GM19324 (cell line): Measurements from ENCODE around the gene HIVEP3.

Experiments used
- ATAC-seq: cut with Tn5 transposase; IDR thresholded peaks from one replicate; pipeline ENCODE4 v1.9.1; 2021; ENCODE audit warnings: mild to moderate bottlenecking, moderate library complexity; ENCODE audit not compliant: unreplicated experiment, low FRiP score

Gene HIVEP3

GRCh38 chr1:41740058-41740457 is 178.7 kb downstream of the HIVEP3 start:
- ATAC-seq = no peak

DNA sequence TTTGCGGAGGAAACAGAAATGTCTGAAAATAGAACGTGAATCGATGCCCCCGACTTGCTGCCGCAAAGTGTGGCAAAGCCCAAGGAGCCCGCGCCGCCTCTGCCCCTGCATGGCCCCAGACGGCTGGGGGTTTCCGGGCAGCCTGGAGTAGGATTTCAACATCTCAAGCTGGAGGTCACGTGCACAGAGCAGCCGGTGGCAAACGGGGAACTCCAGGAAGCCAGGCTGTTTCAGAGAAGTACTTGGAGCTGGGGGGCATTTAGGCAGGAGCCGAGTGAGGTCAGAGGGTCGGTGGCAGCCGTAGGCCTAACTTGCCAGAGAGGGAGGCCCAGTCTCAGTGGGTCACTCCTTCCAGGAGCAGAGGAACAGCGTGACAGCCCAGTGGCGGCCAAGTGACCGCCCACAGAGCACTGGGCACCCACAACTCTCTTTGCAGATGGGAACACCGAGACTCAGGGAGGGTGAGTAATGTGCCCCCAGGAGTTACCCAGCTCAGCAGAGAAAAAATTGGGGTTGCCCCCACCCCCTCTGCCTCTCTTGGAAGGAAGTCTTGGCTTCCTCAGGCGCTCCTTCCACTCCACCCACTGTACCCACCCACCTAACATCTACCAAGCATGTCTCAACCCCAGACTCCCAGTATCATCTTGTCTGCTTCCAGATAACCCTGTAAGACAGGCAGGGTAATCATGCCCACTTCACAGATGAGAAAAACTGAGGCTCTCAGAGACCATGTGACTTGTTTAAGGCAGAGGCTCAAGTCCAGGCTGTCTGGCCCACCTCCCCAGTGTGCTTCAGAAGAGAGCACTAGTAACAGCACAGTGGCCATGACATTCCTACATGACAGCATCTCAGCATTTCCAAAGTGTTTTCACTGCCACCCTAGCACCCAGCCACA is 179.4 kb downstream of the HIVEP3 start:
- ATAC-seq = no peak

DNA sequence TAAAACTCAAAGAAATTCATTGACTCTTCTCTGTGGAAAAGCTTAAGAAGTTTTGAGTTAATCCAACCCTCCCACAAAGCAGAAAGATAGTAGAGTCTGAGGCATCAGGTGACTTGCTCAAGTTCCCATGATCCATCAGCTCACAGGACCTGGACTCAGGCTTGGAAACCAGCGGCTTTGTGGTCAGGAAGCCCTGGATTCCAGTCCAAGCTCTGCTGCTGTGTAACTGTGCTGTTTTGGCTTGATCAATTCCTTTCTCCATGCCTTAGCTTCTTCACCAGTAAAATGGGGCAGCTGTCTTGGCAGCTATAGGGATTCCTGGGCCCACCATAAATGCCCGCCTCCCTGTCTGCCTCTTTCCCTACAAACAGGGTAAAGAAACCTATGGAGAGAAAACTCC is 180.2 kb downstream of the HIVEP3 start:
- ATAC-seq = no peak

DNA sequence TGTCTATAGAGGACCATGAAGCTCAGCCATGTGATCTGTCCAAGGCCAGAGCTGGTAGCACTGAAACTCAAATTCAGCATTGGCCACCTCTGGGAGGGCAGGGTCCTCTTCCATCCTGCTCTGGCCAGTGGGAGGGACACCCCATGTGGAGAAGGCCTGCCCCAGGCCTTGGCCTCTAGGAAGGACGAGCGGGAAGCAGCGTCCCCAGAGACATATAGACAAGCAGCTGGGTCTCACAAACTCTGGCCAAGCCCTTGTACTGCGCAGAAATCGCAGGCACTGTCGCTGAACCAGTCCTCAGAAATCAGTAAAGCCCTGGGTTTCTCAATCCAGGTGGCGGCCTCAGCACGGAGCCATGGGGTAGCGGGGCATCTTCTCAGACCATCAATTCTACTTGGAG is 180.7 kb downstream of the HIVEP3 start:
- no peak for ATAC-seq

DNA sequence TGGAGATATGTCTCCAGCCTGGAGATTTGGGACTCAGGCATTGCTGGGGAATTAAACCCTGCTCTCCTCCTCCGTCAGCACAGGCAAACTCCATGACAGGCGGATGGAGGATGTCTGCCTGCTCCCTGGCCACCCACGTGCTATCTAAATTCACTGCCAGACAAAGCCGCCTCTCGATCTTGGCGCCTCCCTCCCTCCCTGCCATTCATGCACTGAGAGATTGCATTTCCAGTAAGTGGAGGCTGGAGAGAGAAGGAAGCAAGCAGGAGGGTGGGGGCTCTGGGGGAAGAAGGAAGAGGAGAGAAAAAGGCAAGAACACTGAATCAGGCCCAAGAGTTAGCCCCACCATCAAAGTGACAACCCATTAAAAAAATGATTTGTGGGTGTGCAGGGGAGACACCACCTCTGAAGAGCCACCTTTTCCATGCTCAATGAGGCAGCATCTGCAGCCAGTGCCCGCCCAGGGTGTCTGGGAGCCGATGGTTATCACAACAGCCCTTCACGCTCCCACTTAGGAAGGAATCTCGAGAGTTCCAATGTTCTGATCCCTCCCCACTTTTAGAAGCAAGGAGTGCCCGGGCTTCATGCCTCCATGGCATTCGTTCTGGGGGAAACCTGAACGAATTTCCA is 183.0 kb downstream of the HIVEP3 start:
- no peak for ATAC-seq

DNA sequence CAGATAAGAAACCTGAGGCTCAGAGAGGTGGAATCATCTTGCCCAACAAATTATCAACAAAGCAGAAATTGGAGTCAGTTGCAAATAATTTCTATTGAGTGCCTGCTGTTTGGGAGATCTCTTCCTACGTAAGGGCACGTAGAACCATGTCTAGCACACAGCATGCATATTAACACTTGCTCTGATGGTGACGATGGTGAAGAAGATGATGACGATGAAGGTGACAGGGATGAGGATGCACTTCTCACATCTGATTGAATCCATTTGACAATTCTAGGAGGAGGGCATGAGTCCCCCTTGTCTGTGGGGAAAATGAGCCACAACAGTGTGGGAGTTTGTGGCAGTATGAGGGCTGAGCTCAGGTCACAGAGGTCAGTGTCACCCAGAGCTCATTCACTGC is 183.6 kb downstream of the HIVEP3 start:
- no peak for ATAC-seq

DNA sequence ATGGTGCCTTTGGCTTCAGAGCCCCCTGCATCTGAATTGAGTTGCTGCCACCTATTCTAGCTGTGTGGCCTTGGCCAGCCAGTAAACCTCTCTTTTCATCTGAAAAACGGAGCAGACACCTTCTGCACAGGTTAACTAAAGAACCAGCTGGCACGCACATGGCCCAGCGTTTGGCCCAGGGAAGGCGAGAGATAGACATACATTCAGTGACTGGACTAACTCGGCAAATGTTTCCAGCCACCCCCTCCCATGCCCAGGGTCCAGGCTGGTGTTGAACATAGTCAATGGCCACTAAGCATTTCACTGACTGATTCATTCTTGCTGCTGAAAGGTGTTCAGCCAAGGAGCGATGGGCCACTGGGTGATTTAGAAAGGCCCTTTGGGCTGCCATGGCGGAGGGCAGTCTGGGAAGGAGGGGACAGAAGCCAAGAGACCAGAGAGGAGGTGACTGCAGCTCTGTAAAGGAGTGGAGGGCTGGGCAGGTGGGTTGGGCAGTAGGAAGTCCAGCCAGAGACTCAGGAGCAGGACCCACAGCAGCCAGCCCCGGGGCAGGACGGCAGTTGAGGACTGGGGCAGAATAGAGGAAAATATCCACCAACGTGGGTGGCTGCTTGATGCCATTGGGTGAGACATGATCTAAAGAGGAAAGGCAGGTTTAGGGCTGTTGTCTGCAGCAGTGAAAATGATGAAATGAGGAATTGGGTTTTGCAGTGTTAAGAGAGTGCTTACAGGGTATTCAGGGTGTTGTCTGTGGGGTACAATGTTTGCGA is 184.3 kb downstream of the HIVEP3 start:
- no peak for ATAC-seq

DNA sequence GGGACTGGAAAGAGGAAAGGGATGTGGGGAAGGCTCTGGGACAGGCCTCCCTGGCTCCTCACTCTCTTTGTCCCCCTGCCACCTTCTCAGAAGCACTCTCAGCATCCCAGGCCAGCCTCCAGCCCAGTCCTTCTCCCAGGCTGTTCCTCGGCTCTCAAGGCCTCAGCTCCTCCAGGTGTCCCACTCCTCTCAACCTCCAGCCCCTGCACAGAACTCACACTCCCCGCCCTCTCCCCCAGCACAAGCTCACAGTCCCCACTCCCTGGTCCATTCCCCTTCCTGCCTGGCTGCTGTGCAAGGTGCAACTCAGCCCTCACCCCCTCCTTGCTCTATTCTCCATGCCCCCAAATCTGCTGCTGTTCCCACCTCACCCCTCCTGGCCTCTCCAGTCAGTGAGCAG is 185.0 kb downstream of the HIVEP3 start:
- no peak for ATAC-seq

- ATAC-seq = no peak
Observed at GRCh38 chr1:41733021-41733420, 185.7 kb downstream of the HIVEP3 start.

GRCh38 chr1:41731516-41732030 is 187.1 kb downstream of the HIVEP3 start:
- ATAC-seq = no peak

- ATAC-seq = no peak
Observed at GRCh38 chr1:41730806-41731205, 187.9 kb downstream of the HIVEP3 start.

GRCh38 chr1:41728403-41729202 is 190.1 kb downstream of the HIVEP3 start:
- ATAC-seq = peak; percentile 76

DNA sequence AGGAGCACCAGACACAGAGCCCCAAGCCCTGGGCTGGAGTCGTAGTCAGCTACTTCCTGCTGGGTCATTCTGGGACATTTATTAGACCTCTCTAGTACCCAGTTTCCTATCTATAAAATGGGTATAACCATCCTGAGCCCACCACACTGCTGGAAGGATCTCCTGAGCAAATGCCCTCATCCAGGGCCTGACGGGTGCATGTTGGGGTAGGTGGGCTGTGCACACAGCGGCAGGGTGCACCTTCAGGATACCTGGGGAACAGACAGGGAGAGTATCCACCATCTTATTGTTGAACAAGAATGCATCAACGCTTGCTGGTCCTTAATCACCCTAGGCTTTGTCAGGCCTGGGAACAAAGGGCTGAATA is 191.0 kb downstream of the HIVEP3 start:
- ATAC-seq = no peak

DNA sequence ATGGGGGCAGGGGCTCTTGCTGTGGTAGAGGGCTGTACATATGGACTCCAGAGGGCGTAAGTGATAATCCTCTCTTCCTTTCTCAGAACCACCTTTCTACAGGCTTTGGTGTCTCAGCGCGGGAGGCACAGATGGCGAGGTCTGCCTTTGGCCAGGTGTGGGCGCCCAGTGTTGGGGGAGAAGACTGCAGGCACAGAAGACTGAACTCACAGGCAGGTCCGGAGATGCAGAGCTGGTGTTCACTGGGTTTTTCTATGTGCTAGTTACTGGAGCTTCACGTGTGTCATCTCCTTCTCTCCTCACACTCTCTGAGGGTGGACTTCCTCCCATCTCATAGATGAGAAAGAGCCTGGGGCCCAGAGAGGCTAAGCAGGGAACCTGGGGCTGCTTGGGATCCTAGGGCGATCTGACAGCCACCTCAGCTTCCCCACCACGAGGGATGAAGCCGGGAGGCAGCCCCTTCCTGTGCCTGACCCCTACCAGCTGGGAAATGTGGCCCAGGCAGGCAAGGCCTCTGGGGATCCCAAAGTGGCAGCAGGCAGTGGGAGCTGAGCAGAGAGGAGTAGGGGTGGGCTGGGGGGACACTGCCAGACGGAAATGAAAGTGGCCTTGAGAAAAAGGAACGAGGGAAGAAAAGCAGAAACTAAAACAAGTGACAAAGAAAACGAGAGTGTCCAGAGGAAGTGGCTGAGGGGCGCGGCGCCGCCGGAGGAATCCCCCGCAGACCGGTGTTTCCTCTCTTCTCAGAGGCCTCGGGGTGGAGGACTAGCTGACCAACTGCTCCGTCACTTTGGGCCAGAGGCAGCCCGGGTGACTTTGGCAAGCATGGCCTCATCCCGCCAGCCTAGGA is 191.6 kb downstream of the HIVEP3 start:
- no peak for ATAC-seq

GRCh38 chr1:41726292-41726691 is 192.4 kb downstream of the HIVEP3 start:
- no peak for ATAC-seq

GRCh38 chr1:41724926-41725325 is 193.8 kb downstream of the HIVEP3 start:
- ATAC-seq = no peak

DNA sequence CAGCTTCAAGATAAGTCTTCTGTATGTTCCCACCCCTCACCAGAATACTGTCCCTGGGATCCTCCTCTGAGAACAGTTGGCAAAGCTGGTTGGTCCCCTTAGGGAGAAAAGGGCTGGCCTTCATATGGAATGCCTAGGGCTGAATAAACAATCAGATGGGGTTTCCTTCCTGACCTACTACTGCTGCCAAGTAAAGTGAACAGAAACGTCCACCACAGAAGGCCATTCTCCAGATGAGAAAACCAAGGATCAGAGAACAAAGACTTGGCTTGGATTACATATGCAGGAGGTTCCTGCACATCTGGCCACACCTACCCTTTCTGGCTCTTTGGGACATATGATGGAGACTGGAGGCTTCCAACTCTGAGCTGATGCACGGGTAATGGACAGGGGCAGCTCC is 194.5 kb downstream of the HIVEP3 start:
- ATAC-seq = no peak

DNA sequence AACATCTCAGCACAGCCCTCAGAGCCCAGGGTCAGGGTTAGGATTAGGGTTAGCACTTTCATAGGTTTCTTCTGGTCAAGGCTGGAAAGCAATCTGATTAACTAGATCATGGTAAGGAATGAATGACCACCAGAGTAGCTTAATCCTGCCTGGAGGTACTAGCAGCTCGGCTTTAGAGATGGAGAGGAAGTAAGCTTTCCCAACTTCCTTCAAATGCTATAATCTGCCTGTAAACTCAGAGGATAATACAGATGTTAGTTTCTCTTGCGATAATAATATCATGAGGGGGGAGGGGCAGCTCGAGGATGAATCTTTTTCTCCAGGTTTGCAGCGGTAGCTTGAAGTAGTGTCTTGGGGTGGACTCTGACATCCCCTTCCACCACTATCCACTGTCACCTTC is 194.9 kb downstream of the HIVEP3 start:
- no peak for ATAC-seq

DNA sequence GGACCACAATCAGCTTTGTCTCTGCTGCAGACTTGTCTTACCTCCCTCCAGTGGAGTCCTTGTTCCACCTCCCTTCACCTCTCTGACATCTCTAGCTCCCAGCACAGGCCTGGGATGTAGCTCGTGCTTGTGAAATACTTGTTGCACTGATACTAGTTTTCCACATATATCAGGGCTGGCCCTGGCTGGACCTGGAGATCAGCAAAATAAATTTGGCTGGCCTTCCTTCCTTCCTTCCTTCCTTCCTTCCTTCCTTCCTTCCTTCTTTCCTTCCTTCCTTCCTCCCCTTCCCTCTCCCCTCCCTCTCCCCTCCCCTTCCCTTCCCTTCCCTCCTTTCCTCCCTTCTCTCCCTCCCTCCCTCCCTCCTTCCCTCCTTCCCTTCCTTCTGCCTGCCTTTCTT is 196.5 kb downstream of the HIVEP3 start:
- ATAC-seq = no peak
